Measurements from ENCODE around the gene TEX50. TPM values are rescaled to one million over a fixed set of nuclear protein-coding genes. Genes with fewer than 3 reads are reported as not detected.
"Not testable (repeated sequence)": the region's sequence is repeated elsewhere in the genome, so short reads cannot be mapped to it uniquely, and the experiment has no call there.

TEX50 gene
- total RNA-seq, 2 donors from 2014 or later: 1.1 TPM; not detected in 1

DNA sequence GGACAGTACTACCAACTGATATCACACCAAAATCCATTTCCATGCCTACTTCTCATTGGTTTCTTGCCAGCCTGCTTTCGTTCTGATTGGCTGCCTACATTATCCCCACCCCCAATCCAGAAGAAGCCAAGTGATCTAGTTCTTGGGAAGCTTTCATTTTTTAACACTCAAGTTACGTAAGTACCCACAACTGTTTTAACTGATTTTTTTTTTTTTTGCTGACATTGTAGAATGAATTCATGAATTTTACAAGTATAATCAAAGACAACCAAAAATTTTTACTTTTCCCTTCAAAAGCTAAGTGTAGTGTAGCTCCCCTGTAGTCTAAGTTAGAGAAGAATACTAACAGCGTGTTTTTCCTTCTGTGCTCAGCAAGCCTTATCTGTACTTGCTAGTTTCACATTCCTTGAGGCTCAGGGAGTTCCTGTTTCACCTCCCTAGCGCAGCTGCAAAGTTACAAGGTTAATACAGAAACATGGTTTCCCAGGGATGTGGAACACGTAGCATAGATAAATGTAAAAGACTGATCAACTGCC lies 32.0 kb upstream of the TEX50 start, which contains the start of gene SLC9C2:
SLC9C2 (minus strand) TSS at position 17 of the 536 bp plus-strand sequence. CDS start 1,296 bp downstream, outside the sequence.
- TF ChIP-seq POLR2A (IDR thresholded peaks at IDR 0.05) (no peak), POLR2AphosphoS5 (IDR thresholded peaks at IDR 0.05) (no peak)
- TF ChIP-seq, protein P1, sequence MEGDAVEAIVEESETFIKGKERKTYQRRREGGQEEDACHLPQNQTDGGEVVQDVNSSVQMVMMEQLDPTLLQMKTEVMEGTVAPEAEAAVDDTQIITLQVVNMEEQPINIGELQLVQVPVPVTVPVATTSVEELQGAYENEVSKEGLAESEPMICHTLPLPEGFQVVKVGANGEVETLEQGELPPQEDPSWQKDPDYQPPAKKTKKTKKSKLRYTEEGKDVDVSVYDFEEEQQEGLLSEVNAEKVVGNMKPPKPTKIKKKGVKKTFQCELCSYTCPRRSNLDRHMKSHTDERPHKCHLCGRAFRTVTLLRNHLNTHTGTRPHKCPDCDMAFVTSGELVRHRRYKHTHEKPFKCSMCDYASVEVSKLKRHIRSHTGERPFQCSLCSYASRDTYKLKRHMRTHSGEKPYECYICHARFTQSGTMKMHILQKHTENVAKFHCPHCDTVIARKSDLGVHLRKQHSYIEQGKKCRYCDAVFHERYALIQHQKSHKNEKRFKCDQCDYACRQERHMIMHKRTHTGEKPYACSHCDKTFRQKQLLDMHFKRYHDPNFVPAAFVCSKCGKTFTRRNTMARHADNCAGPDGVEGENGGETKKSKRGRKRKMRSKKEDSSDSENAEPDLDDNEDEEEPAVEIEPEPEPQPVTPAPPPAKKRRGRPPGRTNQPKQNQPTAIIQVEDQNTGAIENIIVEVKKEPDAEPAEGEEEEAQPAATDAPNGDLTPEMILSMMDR (IDR thresholded peaks at IDR 0.05): no peak
- H3K4me1 ChIP-seq (replicated peaks): no peaks in the 10 kb centered on the region
- DNase-seq (ENCODE audit: low spot score): no peak
- no peak within 1 kb of the TSS for H3K27ac ChIP-seq
- intact Hi-C loops (cut with DNase I): no loop called here
- WGBS: 47% methylated on average over 5 of the region's 5 CpGs
- no peaks in the 10 kb centered on the region for H3K36me3 ChIP-seq
- H3K27me3 ChIP-seq (replicated peaks; ENCODE audit: insufficient read depth): no peaks in the 10 kb centered on the region
- H3K4me3 ChIP-seq: no peak within 1 kb of the TSS
- H3K9me3 ChIP-seq: no peaks in the 10 kb centered on the region

DNA sequence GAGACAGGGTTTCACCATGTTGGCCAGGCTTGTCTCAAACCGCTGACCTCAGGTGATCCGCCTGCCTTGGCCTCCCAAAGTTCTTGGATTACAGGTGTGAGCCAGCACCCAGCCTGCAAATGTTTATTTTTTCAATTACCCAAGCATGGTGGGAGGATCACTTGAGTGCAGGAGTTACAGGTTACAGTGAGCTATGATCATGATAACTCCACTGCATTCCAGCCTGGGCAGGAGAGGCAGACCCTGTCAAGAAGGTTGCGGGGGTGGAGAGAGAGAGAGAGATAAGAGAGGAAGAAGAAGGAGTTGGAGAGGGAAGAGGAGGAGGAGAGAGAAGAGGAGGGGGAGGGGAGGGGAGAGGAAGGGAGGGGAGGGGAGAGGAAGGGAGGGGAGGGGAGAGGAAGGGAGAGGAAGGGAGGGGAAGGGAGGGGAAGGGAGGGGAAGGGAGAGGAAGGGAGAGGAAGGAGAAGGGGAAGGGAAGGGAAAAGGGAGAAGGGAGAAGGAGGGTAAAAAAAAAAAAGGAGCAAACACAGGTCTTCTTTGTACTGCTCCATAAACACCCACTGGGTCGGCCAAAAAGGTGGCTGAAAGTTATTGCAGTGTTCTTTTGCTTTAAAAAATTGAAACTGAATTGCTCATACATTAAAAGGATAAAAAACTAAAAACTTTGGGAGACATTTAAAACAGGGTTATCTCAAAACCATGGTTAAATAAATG lies 26.5 kb upstream of the TEX50 start:
- no peaks in the 10 kb centered on the region for H3K4me1 ChIP-seq (replicated peaks)
- intact Hi-C loops (cut with DNase I): no loop called here
- no peaks in the 10 kb centered on the region for H3K36me3 ChIP-seq
- TF ChIP-seq POLR2AphosphoS5 (IDR thresholded peaks at IDR 0.05) (no peak), POLR2A (IDR thresholded peaks at IDR 0.05) (no peak)
- TF ChIP-seq, protein P1 (IDR thresholded peaks at IDR 0.05): no peak
- H3K4me3 ChIP-seq: no peak overlapping the region
- no peak overlapping the region for H3K27ac ChIP-seq
- no peaks in the 10 kb centered on the region for H3K27me3 ChIP-seq (replicated peaks; ENCODE audit: insufficient read depth)
- WGBS: 86% methylated on average over 4 of the region's 4 CpGs
- DNase-seq (ENCODE audit: low spot score): no peak
- no peaks in the 10 kb centered on the region for H3K9me3 ChIP-seq

DNA sequence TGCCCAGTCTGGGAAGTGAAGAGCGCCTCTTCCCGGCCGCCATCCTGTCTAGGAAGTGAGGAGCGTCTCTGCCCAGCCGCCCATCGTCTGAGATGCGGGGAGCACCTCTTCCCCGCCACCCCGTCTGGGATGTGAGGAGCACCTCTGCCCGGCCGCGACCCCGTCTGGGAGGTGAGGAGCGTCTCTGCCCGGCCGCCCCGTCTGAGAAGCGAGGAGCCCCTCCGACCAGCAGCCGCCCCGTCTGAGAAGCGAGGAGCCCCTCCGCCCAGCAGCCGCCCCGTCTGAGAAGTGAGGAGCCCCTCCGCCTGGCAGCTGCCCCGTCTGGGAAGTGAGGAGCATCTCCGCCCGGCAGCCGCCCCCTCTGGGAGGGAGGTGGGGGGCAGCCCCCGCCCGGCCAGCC lies 22.1 kb upstream of the TEX50 start:
- DNase-seq (ENCODE audit: low spot score); H3K36me3 ChIP-seq; H3K4me3 ChIP-seq; H3K9me3 ChIP-seq; H3K27me3 ChIP-seq (replicated peaks; ENCODE audit: insufficient read depth); H3K27ac ChIP-seq; H3K4me1 ChIP-seq (replicated peaks); intact Hi-C loops (cut with DNase I): not testable (repeated sequence)
- WGBS: 97% methylated on average over 32 of the region's 32 CpGs

DNA sequence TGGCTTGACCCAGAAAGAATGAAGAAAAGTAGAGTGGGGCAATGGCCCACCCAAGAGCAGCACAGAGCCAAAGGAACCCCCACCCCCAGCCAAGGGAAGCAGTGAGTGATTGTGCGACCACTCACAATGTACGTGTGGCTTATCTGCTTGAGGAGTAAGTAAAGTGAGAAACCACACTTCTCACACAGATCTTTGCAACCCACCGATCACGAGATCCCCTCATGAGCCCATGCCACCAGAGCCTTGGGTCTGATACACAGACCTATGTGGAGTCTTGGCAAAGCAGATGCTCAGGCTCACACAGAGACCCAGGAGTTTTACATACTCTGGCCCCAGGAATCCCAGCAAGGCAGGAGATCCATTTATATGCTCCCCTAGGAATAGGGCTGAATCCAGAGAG lies 18.3 kb upstream of the TEX50 start:
- whole genome bisulfite sequencing: 93% methylated on average over 4 of the region's 4 CpGs
- intact Hi-C loops (cut with DNase I): no loop called here
- Histone ChIP-seq H3K4me1 (replicated peaks) (no peaks in the 10 kb centered on the region), H3K9me3 (no peaks in the 10 kb centered on the region), H3K4me3 (no peak overlapping the region), H3K36me3 (no peaks in the 10 kb centered on the region), H3K27me3 (replicated peaks; ENCODE audit: insufficient read depth) (no peaks in the 10 kb centered on the region), H3K27ac (no peak overlapping the region)
- no peak for DNase-seq (ENCODE audit: low spot score)
- no peak for TF ChIP-seq POLR2AphosphoS5 (IDR thresholded peaks at IDR 0.05)
- TF ChIP-seq, protein P1 (IDR thresholded peaks at IDR 0.05): no peak
- no peak for TF ChIP-seq POLR2A (IDR thresholded peaks at IDR 0.05)

DNA sequence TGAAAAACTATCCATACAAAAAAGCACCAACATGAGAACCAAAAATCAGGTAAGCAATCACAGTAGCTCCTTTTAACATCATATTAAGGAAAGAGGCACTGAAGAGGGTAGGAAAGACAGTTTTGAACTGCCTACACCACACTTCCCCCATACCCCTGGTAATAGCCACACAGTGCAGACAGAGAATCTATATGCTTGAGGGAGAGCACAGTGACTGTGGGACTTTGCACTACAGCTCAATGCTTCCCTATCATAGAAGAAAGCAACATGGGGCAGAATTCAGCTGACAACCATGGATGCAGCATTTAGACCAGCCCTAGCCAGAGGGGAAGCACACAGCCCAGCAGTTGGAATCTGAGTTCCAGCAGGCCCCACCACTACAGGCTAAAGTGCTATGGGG lies 7.9 kb upstream of the TEX50 start:
- no peak overlapping the region for H3K27ac ChIP-seq
- no peaks in the 10 kb centered on the region for H3K36me3 ChIP-seq
- H3K4me3 ChIP-seq: no peak overlapping the region
- no peaks in the 10 kb centered on the region for H3K9me3 ChIP-seq
- no peaks in the 10 kb centered on the region for H3K4me1 ChIP-seq (replicated peaks)
- TF ChIP-seq POLR2A (IDR thresholded peaks at IDR 0.05) (no peak), POLR2AphosphoS5 (IDR thresholded peaks at IDR 0.05) (no peak)
- TF ChIP-seq, protein P1 (IDR thresholded peaks at IDR 0.05): no peak
- intact Hi-C loops (cut with DNase I): no loop called here
- H3K27me3 ChIP-seq (replicated peaks; ENCODE audit: insufficient read depth): no peaks in the 10 kb centered on the region
- DNase-seq (ENCODE audit: low spot score): no peak

Data from prostate gland (tissue), 2 donors.